Transverse colon (tissue), 4 donors: ENCODE data around the gene PRCD. TPM values are rescaled to one million over a fixed set of nuclear protein-coding genes. Genes with fewer than 3 reads are reported as not detected.

Source experiments
- DNase-seq: peaks from one replicate; pipeline ENCODE4 v3.0.0-alpha.2; 2019
- H3K27ac ChIP-seq, 4 donors: fragments of 200-600 bp; sonication (generic); 2 replicates each; pipeline ENCODE4 v1.5.1; 2016 to 2018; ENCODE audit warnings: inconsistent platforms in 4 of 4
- H3K27me3 ChIP-seq: fragments of 200-600 bp; sonication (generic); 2 replicates; pipeline ENCODE4 v1.5.1; 2017; ENCODE audit warnings: inconsistent platforms
- H3K36me3 ChIP-seq, 4 donors: fragments of 200-600 bp; sonication (generic); 2 replicates each; pipeline ENCODE4 v1.5.1; 2017 to 2019; ENCODE audit warnings: inconsistent platforms in 4 of 4
- H3K4me1 ChIP-seq, 4 donors: fragments of 200-600 bp; sonication (generic); 2 replicates each; pipeline ENCODE4 v1.5.1; 2017 to 2020; ENCODE audit warnings: inconsistent platforms in 4 of 4
- H3K4me3 ChIP-seq, 4 donors: fragments of 200-600 bp; sonication (generic); 1 replicate in 1 of 4; 2 replicates in 3 of 4; pipeline versions ENCODE4 v1.5.1 to v1.6.1; 2017 to 2019; ENCODE audit warnings: inconsistent platforms in 4 of 4
- H3K9me3 ChIP-seq, 2 donors: fragments of 200-600 bp; sonication (generic); 2 replicates each; pipeline ENCODE4 v1.5.1; 2017 to 2019; ENCODE audit warnings: inconsistent platforms in 2 of 2
- EP300 ChIP-seq: sonication (generic); formaldehyde crosslinking; IDR thresholded peaks from one replicate; pipeline ENCODE4 v1.6.1; 2017; ENCODE audit warnings: antibody characterized with exemption, low read depth
- POLR2A ChIP-seq: fragments of 450-650 bp; IDR thresholded peaks from one replicate; pipeline ENCODE4 v1.6.1; 2016; ENCODE audit warnings: antibody characterized with exemption, mild to moderate bottlenecking, moderate library complexity
- POLR2AphosphoS5 ChIP-seq, 3 donors: sonication (generic); formaldehyde crosslinking; IDR thresholded peaks; one replicate each; pipeline ENCODE4 v1.6.1; 2016; ENCODE audit warnings: antibody characterized with exemption in 3 of 3
- WGBS, 2 donors: methylation state at CpG; one replicate each; pipeline ENCODE4 v1.1.5; 2018; ENCODE audit warnings: low coverage in 1 of 2; 5-methylcytosine and 5-hydroxymethylcytosine counted together
- in situ Hi-C, 4 donors: fragments of 200-750 bp; cut with MboI; loops; one replicate each; pipeline versions ENCODE4 v1.15.0 to v1.15.1; 2017; ENCODE audit warnings: low sequenced_read_pairs in 3 of 4, low pct_ligation_motif_present in 1 of 4, low pct_unique_long_range_greater_than_20kb in 1 of 4
- intact Hi-C: fragments of 100-400 bp; cut with DNase I; formaldehyde crosslinking; loops from one replicate; pipeline ENCODE4 v1.15.1; 2023; ENCODE audit warnings: low total_unique reads
- total RNA-seq, 4 donors: library from RNA; depleted of rRNA; stranded (reverse); fragments of >200 nt; gene quantifications; one replicate each; pipeline ENCODE4 v1.1.0, GENCODE V29; 2016
- TF ChIP-seq, protein P1 (sequence below), 5 experiments: fragments of 200-600 bp in 3 of 5; fragments of 450-650 bp in 2 of 5; sonication (generic) in 3 of 5; IDR thresholded peaks; 1 replicate in 2 of 5; 2 replicates in 3 of 5; pipeline ENCODE4 v1.5.1; 2016 to 2017; ENCODE audit warnings: antibody characterized with exemption in 5 of 5, inconsistent platforms in 3 of 5, mild to moderate bottlenecking in 2 of 5, moderate library complexity in 1 of 5

The PRCD gene
- total RNA-seq, 4 donors from 2014 or later = 0.64 to 6.8 TPM; not detected in 2

DNA sequence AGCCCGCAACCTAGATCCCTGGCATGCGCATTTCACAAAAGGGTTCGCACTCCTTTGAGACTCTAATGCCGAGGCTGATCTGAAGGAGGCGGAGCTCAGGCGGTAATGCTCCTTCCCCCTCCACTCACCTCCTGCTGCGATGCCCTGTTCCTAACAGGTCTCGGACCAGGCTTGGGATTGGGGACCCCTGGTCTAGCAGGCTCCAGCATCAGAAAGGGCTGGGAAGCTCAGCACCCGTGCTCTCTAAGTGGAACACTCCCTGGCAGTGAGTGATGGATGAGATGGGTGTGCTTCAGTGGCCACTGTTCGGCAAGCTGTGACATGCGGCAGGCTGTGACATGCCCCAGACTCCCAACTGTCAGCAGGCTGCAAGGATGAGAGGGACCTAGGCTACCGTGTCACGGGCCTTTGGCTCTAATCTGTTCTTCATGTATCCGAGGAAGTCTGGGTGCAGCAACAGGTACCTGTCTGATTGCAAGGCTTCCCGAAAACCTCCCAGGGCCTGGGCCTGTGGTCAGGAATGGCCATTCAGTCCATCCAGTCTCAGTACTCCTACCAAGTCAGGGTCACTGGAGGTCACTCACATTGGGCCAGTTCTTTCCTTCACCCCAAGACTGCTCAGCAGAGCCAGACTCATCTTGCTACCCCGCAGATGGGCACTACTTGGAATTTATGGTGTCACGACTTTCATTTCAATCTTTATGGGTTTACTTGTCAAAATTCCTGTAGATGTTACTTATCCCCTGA lies 47.1 kb downstream of the PRCD start:
- Histone ChIP-seq H3K27ac (no peak overlapping the region), H3K27me3 (peaks cover 55% of the 10 kb centered on the region), H3K4me3 (no peak overlapping the region), H3K9me3 (no peaks in the 10 kb centered on the region), H3K4me1 (peaks cover 3 to 20% (median 18%) of the 10 kb centered on the region in 4 donors), H3K36me3 (no peaks in the 10 kb centered on the region)
- WGBS, 2 donors = 44 to 60% methylated on average over 1 to 11 of the region's 17 CpGs
- in situ Hi-C loops (no loop called here), intact Hi-C loops (no loop called here)
- DNase-seq = no peak
- no peak for TF ChIP-seq POLR2A
- TF ChIP-seq, protein P1, sequence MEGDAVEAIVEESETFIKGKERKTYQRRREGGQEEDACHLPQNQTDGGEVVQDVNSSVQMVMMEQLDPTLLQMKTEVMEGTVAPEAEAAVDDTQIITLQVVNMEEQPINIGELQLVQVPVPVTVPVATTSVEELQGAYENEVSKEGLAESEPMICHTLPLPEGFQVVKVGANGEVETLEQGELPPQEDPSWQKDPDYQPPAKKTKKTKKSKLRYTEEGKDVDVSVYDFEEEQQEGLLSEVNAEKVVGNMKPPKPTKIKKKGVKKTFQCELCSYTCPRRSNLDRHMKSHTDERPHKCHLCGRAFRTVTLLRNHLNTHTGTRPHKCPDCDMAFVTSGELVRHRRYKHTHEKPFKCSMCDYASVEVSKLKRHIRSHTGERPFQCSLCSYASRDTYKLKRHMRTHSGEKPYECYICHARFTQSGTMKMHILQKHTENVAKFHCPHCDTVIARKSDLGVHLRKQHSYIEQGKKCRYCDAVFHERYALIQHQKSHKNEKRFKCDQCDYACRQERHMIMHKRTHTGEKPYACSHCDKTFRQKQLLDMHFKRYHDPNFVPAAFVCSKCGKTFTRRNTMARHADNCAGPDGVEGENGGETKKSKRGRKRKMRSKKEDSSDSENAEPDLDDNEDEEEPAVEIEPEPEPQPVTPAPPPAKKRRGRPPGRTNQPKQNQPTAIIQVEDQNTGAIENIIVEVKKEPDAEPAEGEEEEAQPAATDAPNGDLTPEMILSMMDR (IDR thresholded peaks at IDR 0.05) = no peak
- no peak for TF ChIP-seq POLR2AphosphoS5 (IDR thresholded peaks at IDR 0.05)
- no peak for TF ChIP-seq EP300

DNA sequence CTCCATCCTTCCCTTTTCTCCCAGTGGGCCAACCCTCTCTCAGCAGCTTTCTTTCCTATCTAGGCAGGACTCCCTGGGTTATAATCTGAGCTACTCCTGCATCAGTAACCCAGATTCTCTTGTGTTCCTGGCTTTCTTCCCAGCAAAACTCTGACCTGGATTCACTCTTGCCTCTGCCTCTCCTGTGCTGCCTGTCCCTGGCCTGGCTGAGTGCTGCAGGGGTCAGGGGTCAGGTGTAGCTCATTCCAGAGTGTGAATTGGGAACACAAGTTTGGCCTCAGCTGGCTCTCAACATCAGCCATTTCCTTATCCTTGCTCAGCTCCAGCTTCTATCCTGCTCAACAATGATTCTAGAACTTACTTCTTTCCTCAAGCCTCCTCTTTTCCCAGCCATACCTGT lies 48.3 kb downstream of the PRCD start:
- in situ Hi-C loops (no loop called here), intact Hi-C loops (no loop called here)
- no peak for TF ChIP-seq POLR2A
- H3K4me1 ChIP-seq = peaks cover 3 to 20% (median 18%) of the 10 kb centered on the region in 4 donors
- DNase-seq = no peak
- H3K27me3 ChIP-seq = peaks cover 57% of the 10 kb centered on the region
- no peak overlapping the region for H3K4me3 ChIP-seq
- no peaks in the 10 kb centered on the region for H3K36me3 ChIP-seq
- no peaks in the 10 kb centered on the region for H3K9me3 ChIP-seq
- H3K27ac ChIP-seq = no peak overlapping the region

DNA sequence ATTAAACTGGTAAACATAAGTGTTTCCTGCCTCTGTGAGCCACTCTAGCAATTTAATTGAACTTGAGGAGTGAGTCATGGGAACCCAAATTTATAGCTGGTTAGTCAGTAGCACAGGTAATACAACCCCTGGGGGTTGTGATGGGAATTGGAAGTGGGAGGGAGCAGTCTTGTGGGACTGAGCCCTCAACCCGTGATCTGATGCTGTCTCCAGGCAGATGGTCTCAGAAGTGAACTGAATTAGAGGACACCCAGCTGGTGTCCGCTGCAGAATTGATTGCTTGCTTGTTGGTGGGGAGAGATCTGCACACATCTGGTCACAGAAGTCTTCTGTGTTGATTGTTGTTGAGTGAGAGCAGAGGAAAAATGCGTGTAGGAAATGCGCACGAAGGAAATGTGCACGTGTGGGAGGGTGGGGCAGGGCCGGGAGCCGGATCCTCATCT lies 53.6 kb downstream of the PRCD start:
- Histone ChIP-seq H3K27me3 (peaks cover 13% of the 10 kb centered on the region), H3K4me1 (peaks cover 0 to 9% (median 4%) of the 10 kb centered on the region in 4 donors), H3K9me3 (no peaks in the 10 kb centered on the region), H3K27ac (no peak overlapping the region), H3K4me3 (no peak overlapping the region), H3K36me3 (no peaks in the 10 kb centered on the region)
- no peak for TF ChIP-seq POLR2AphosphoS5 (IDR thresholded peaks at IDR 0.05)
- no peak for TF ChIP-seq POLR2A
- TF ChIP-seq, protein P1 (IDR thresholded peaks at IDR 0.05) = no peak
- no peak for TF ChIP-seq EP300
- no peak for DNase-seq
- in situ Hi-C loops (no loop called here), intact Hi-C loops (no loop called here)
- WGBS, 2 donors = 40 to 77% methylated on average over 2 to 8 of the region's 8 CpGs

DNA sequence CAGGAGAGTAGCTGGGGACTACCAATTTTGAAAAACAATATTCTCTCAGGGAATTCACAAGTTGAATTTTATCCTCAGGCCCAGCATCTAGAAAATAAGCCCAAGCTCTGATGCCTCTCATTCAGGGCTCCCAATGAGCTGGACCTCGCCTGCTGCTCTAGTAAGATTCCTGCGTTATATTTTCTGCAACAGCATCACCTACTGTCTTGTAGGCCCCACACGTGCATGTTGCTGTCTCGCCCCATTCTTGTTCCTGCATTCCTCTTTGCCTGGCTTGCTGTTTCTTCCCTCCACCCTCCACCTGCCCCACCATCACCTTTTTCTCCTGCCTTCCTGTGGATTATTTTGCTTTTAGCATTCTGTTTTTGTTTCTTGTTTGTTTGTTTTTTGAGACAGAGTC lies 54.1 kb downstream of the PRCD start:
- no peaks in the 10 kb centered on the region for H3K36me3 ChIP-seq
- DNase-seq = no peak
- peaks cover 0 to 9% (median 4%) of the 10 kb centered on the region in 4 donors for H3K4me1 ChIP-seq
- H3K4me3 ChIP-seq = no peak overlapping the region
- WGBS, 2 donors = 76 to 78% methylated on average over 3 to 4 of the region's 4 CpGs
- no peak for TF ChIP-seq POLR2AphosphoS5 (IDR thresholded peaks at IDR 0.05)
- no peak for TF ChIP-seq POLR2A
- TF ChIP-seq EP300 = no peak
- TF ChIP-seq, protein P1 (IDR thresholded peaks at IDR 0.05) = no peak
- no peak overlapping the region for H3K27ac ChIP-seq
- peaks cover 9% of the 10 kb centered on the region for H3K27me3 ChIP-seq
- in situ Hi-C loops = no loop called here
- H3K9me3 ChIP-seq = no peaks in the 10 kb centered on the region
- intact Hi-C loops = no loop called here

DNA sequence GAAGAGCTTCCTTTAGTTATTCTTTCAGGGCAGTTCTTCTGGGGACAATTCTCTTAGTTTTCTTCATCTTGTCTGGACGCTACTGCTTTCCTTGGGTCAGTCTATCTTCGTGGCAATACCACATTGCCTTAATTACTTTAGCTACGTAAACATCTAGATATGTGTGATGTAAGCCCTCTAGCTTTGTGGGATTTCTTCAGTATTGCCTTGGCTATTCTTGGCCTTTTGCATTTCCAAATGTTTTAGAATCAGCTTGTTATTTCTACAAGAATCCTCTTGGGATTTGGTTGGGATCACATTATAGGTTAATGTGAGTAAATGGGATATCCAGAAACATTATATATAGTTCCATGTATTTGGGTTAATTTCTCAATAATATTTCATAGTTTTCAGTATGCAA lies 54.8 kb downstream of the PRCD start:
- DNase-seq = no peak
- in situ Hi-C loops (no loop called here), intact Hi-C loops (no loop called here)
- Histone ChIP-seq H3K36me3 (no peaks in the 10 kb centered on the region), H3K27me3 (peaks cover 4% of the 10 kb centered on the region), H3K4me3 (no peak overlapping the region), H3K9me3 (no peaks in the 10 kb centered on the region), H3K4me1 (peaks cover 0 to 9% (median 4%) of the 10 kb centered on the region in 4 donors), H3K27ac (no peak overlapping the region)
- 77 to 88% methylated on average over 3 of the region's 3 CpGs for WGBS, 2 donors
- TF ChIP-seq POLR2AphosphoS5 (IDR thresholded peaks at IDR 0.05) = no peak
- no peak for TF ChIP-seq POLR2A
- TF ChIP-seq EP300 = no peak
- TF ChIP-seq, protein P1 (IDR thresholded peaks at IDR 0.05) = no peak
